Measurements from ENCODE around the gene FRMD1.

Gene FRMD1

GRCh38 chr6:168103050-168103830 lies 24.2 kb upstream of the FRMD1 start:
- TF ChIP-seq GATA1 (IDR thresholded peaks at IDR 0.05; ENCODE audit: low read depth, low read length) (no peak), POLR2A (IDR thresholded peaks at IDR 0.05; ENCODE audit: low read length) (no peak)
- peak in 1 of 2 experiments; percentile 4 for DNase-seq

- TF ChIP-seq POLR2A (IDR thresholded peaks at IDR 0.05; ENCODE audit: low read length) (no peak), GATA1 (IDR thresholded peaks at IDR 0.05; ENCODE audit: low read depth, low read length) (no peak)
- DNase-seq = no peak
Measured at GRCh38 chr6:168102315-168102985, 23.4 kb upstream of the FRMD1 start.

GRCh38 chr6:168101590-168102314 lies 22.7 kb upstream of the FRMD1 start:
- no peak for TF ChIP-seq POLR2A (IDR thresholded peaks at IDR 0.05; ENCODE audit: low read length)
- TF ChIP-seq GATA1 (IDR thresholded peaks at IDR 0.05; ENCODE audit: low read depth, low read length) = no peak

GRCh38 chr6:168100803-168101589 lies 22.0 kb upstream of the FRMD1 start:
- DNase-seq = no peak
- TF ChIP-seq GATA1 (IDR thresholded peaks at IDR 0.05; ENCODE audit: low read depth, low read length) (no peak), POLR2A (IDR thresholded peaks at IDR 0.05; ENCODE audit: low read length) (no peak)

More at GRCh38 chr6:168101590-168102314, 22.7 kb upstream of the FRMD1 start:
- no peak for DNase-seq

GRCh38 chr6:168100011-168100802 lies 21.2 kb upstream of the FRMD1 start:
- no peak for DNase-seq
- TF ChIP-seq GATA1 (IDR thresholded peaks at IDR 0.05; ENCODE audit: low read depth, low read length) (no peak), POLR2A (IDR thresholded peaks at IDR 0.05; ENCODE audit: low read length) (no peak)

GRCh38 chr6:168099201-168100010 lies 20.4 kb upstream of the FRMD1 start:
- TF ChIP-seq POLR2A (IDR thresholded peaks at IDR 0.05; ENCODE audit: low read length) (no peak), GATA1 (IDR thresholded peaks at IDR 0.05; ENCODE audit: low read depth, low read length) (no peak)
- DNase-seq = peak; percentile 7 to 9

- TF ChIP-seq POLR2A (IDR thresholded peaks at IDR 0.05; ENCODE audit: low read length) = no peak
- no peak for TF ChIP-seq GATA1 (IDR thresholded peaks at IDR 0.05; ENCODE audit: low read depth, low read length)
- DNase-seq = no peak
Measured at GRCh38 chr6:168098431-168098861, 19.4 kb upstream of the FRMD1 start.

- TF ChIP-seq GATA1 (IDR thresholded peaks at IDR 0.05; ENCODE audit: low read depth, low read length) (no peak), POLR2A (IDR thresholded peaks at IDR 0.05; ENCODE audit: low read length) (no peak)
Measured at GRCh38 chr6:168097621-168098430, 18.8 kb upstream of the FRMD1 start.

GRCh38 chr6:168097221-168097620 lies 18.2 kb upstream of the FRMD1 start:
- no peak for TF ChIP-seq GATA1 (IDR thresholded peaks at IDR 0.05; ENCODE audit: low read depth, low read length)
- no peak for TF ChIP-seq POLR2A (IDR thresholded peaks at IDR 0.05; ENCODE audit: low read length)
- DNase-seq = no peak

More at GRCh38 chr6:168097621-168098430, 18.8 kb upstream of the FRMD1 start:
- no peak for DNase-seq

- TF ChIP-seq GATA1 (IDR thresholded peaks at IDR 0.05; ENCODE audit: low read depth, low read length) (no peak), POLR2A (IDR thresholded peaks at IDR 0.05; ENCODE audit: low read length) (no peak)
- DNase-seq = no peak
Measured at GRCh38 chr6:168096271-168096764, 17.3 kb upstream of the FRMD1 start.

- peak in 1 of 2 experiments; percentile 10 for DNase-seq
Measured at GRCh38 chr6:168095716-168096250, 16.8 kb upstream of the FRMD1 start.

More at GRCh38 chr6:168095716-168096250, 16.8 kb upstream of the FRMD1 start:
- TF ChIP-seq GATA1 (IDR thresholded peaks at IDR 0.05; ENCODE audit: low read depth, low read length) = no peak
- TF ChIP-seq POLR2A (IDR thresholded peaks at IDR 0.05; ENCODE audit: low read length) = no peak
